GM12892 (cell line): ENCODE measurements around the gene WSCD1.

Source experiments
- POLR2A ChIP-seq: IDR thresholded peaks from 2 replicates; pipeline ENCODE4 v1.6.1; 2011; ENCODE audit warnings: low read depth, low read length, control low read depth
- POLR2AphosphoS5 ChIP-seq: IDR thresholded peaks from 2 replicates; pipeline ENCODE4 v1.6.1; 2011; ENCODE audit warnings: low read depth, low read length, control low read depth

GRCh38 chr17:6106212-6106611 is 36.0 kb downstream of the WSCD1 start:
- TF ChIP-seq POLR2A (no peak), POLR2AphosphoS5 (no peak)
